A673 (cell line): ENCODE measurements around the gene ALDH8A1. TPM values are rescaled to one million over a fixed set of nuclear protein-coding genes. Genes with fewer than 3 reads are reported as not detected.

Source experiments
- BruUV-seq: library from RNA; stranded (reverse); fragments of 400-500 nt; replicated peaks from 2 replicates; lab custom pipeline; 2021; lab: Mats Ljungman, UMichigan
- CTCF ChIA-PET: fragments of 300-600 bp; sonication (Branson Sonifier 250); formaldehyde crosslinking; loops from one replicate; lab custom pipeline; 2022; ENCODE audit warnings: antibody characterized with exemption; lab: Charles Lee
- POLR2A ChIA-PET: fragments of 300-600 bp; sonication (Branson Sonifier 250); formaldehyde crosslinking; loops from one replicate; lab custom pipeline; 2022; ENCODE audit warnings: antibody characterized with exemption; ENCODE audit not compliant: low non-redundant PET; lab: Charles Lee
- DNase-seq: peaks from one replicate; pipeline ENCODE4 v3.0.0-alpha.2; 2015; ENCODE audit warnings: low spot score
- H3K27ac ChIP-seq: fragments of 200-600 bp; sonication (generic); 2 replicates; pipeline ENCODE4 v1.5.1; 2016; ENCODE audit warnings: mixed run types, low read depth, mild to moderate bottlenecking, mixed read lengths, antibody characterized with exemption, low read length; ENCODE audit not compliant: poor library complexity, severe bottlenecking
- H3K27me3 ChIP-seq: fragments of 200-600 bp; sonication (generic); replicated peaks from 2 replicates; pipeline ENCODE4 v1.6.1; 2017; ENCODE audit warnings: mixed run types, low read depth, mild to moderate bottlenecking, mixed read lengths, antibody characterized with exemption, low read length; ENCODE audit not compliant: insufficient read depth, poor library complexity
- H3K36me3 ChIP-seq: fragments of 200-600 bp; sonication (generic); 2 replicates; pipeline ENCODE4 v1.6.1; 2016; ENCODE audit warnings: mixed run types, mild to moderate bottlenecking, mixed read lengths, antibody characterized with exemption, low read length; ENCODE audit not compliant: insufficient read depth, poor library complexity, severe bottlenecking
- H3K4me1 ChIP-seq: fragments of 200-600 bp; sonication (generic); 2 replicates; pipeline ENCODE4 v1.6.1; 2017; ENCODE audit warnings: mixed run types, mild to moderate bottlenecking, mixed read lengths, antibody characterized with exemption, low read length; ENCODE audit not compliant: insufficient read depth, poor library complexity, severe bottlenecking
- H3K4me3 ChIP-seq: fragments of 200-600 bp; sonication (generic); 2 replicates; pipeline ENCODE4 v1.5.1; 2016; ENCODE audit warnings: low read depth, mixed run types, mild to moderate bottlenecking, mixed read lengths, low read length; ENCODE audit not compliant: poor library complexity, severe bottlenecking
- H3K9me3 ChIP-seq: fragments of 200-600 bp; sonication (generic); 2 replicates; pipeline ENCODE4 v1.6.1; 2016; ENCODE audit warnings: mixed run types, low read depth, mild to moderate bottlenecking, mixed read lengths, antibody characterized with exemption, low read length; ENCODE audit not compliant: poor library complexity, severe bottlenecking
- EZH2 ChIP-seq: fragments of 200-600 bp; sonication (generic); IDR thresholded peaks from 2 replicates; pipeline ENCODE4 v1.6.1; 2017; ENCODE audit warnings: borderline replicate concordance, low read depth, mild to moderate bottlenecking, mixed read lengths, antibody characterized with exemption, low read length; ENCODE audit not compliant: poor library complexity, severe bottlenecking
- intact Hi-C: fragments of 100-400 bp; cut with micrococcal nuclease; formaldehyde crosslinking; loops from one replicate; pipeline ENCODE4 v1.10.0; 2022; ENCODE audit not compliant: unreplicated experiment
- total RNA-seq: library from RNA; stranded (reverse); gene quantifications from 2 replicates; pipeline ENCODE4 v1.2.3, GENCODE V29; 2021
- TF ChIP-seq, protein P1 (sequence below): fragments of 300-800, 200-600 bp; sonication (generic); conservative IDR thresholded peaks from 2 replicates; pipeline ENCODE4 v1.5.1; 2017; ENCODE audit warnings: low read depth, mild to moderate bottlenecking, antibody characterized with exemption, low read length, moderate library complexity, mixed read lengths

The ALDH8A1 gene
- total RNA-seq, 1 experiment from 2014 or later = 0.45 TPM

DNA sequence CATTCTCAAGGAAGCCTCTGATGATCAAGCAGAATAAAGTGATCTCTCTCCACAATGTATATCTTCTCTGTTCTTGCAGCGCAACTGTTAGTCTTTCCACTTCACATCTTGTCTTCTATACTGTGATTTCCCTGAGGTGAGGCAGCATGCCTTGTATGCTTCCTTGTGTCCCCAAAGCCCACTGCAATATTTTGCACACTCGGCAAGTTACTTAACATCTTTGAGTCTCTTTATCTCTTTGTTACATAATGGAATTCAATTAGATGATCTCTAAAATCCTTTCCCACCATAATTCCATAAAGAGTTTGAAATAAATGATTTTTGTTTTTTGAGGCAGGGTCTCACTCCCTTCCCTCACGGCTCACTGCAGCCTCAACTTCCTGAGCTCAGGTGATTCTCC is 40.4 kb upstream of the ALDH8A1 start:
- ChIA-PET POLR2A (no interaction called here), CTCF (no interaction called here)
- no peak for DNase-seq
- no peak overlapping the region for H3K4me3 ChIP-seq
- TF ChIP-seq, protein P1, sequence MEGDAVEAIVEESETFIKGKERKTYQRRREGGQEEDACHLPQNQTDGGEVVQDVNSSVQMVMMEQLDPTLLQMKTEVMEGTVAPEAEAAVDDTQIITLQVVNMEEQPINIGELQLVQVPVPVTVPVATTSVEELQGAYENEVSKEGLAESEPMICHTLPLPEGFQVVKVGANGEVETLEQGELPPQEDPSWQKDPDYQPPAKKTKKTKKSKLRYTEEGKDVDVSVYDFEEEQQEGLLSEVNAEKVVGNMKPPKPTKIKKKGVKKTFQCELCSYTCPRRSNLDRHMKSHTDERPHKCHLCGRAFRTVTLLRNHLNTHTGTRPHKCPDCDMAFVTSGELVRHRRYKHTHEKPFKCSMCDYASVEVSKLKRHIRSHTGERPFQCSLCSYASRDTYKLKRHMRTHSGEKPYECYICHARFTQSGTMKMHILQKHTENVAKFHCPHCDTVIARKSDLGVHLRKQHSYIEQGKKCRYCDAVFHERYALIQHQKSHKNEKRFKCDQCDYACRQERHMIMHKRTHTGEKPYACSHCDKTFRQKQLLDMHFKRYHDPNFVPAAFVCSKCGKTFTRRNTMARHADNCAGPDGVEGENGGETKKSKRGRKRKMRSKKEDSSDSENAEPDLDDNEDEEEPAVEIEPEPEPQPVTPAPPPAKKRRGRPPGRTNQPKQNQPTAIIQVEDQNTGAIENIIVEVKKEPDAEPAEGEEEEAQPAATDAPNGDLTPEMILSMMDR = no peak
- TF ChIP-seq EZH2 = no peak
- H3K27me3 ChIP-seq = no peaks in the 10 kb centered on the region
- no peak overlapping the region for H3K27ac ChIP-seq
- no peaks in the 10 kb centered on the region for H3K9me3 ChIP-seq
- intact Hi-C loops = no loop called here
- H3K4me1 ChIP-seq = no peaks in the 10 kb centered on the region
- BruUV-seq = no TSS peak
- peaks cover 19% of the 10 kb centered on the region for H3K36me3 ChIP-seq

DNA sequence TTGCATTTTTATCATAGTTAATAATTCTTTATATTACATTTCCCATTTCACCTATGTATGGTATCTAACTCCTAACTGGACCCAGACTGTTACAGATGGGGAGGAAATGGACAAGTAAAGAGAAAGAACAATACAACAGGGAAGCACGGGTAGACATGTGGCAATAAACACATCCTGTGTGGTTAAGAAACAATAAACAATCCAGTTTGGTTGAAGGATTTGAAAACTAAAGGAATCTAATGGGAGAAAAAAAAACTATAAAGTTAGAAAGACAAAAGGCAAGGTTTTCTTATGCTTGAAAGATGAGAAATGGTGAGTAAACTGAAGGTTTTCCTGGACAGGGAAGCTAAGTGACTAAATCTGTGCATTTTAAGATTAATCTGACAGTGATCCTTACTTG is 34.9 kb upstream of the ALDH8A1 start:
- no TSS peak for BruUV-seq
- intact Hi-C loops = no loop called here
- CTCF ChIA-PET = no interaction called here
- POLR2A ChIA-PET = no interaction called here
- no peak overlapping the region for H3K4me3 ChIP-seq
- H3K27me3 ChIP-seq = no peaks in the 10 kb centered on the region
- peaks cover 19% of the 10 kb centered on the region for H3K36me3 ChIP-seq
- no peaks in the 10 kb centered on the region for H3K4me1 ChIP-seq
- no peak for TF ChIP-seq EZH2
- TF ChIP-seq, protein P1 = no peak
- no peaks in the 10 kb centered on the region for H3K9me3 ChIP-seq
- no peak for DNase-seq
- no peak overlapping the region for H3K27ac ChIP-seq

DNA sequence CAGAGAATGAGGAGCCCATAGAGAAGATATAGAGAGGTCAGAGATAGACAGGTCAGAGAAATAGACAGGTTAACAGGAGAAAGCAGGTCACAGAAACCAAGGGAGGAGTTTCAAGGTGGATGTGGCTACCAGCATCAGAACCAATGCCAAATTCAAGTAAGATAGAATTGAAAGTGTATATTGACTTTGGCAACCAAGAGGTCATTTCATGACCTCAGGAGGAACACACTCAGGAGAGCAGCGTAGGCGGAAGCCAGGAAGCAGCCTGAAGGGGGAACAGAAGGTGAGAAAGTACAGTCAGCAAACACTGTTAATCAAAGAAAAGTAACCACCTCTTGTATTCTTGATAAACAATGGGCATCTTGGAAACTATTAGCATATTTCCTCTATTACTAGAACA is 33.9 kb upstream of the ALDH8A1 start:
- POLR2A ChIA-PET = no interaction called here
- TF ChIP-seq EZH2 = no peak
- TF ChIP-seq, protein P1 = no peak
- DNase-seq = no peak
- Histone ChIP-seq H3K27ac (no peak overlapping the region), H3K36me3 (peaks cover 20% of the 10 kb centered on the region), H3K4me1 (no peaks in the 10 kb centered on the region), H3K9me3 (no peaks in the 10 kb centered on the region), H3K4me3 (no peak overlapping the region), H3K27me3 (no peaks in the 10 kb centered on the region)
- BruUV-seq = no TSS peak
- CTCF ChIA-PET = no interaction called here
- intact Hi-C loops = no loop called here
